Ovary (tissue), 9 donors: ENCODE measurements around the gene CFAP20DC. TPM values are rescaled to one million over a fixed set of nuclear protein-coding genes. Genes with fewer than 3 reads are reported as not detected.

ENCODE experiments used
- DNase-seq, 5 donors: peaks; one replicate each; pipeline ENCODE4 v3.0.0-alpha.2; 2019 to 2020
- H3K27ac ChIP-seq, 2 donors: fragments of 200-600 bp; one replicate each; pipeline versions ENCODE4 v1.5.1 to v1.8.0; 2019 to 2022
- H3K27me3 ChIP-seq: fragments of 200-600 bp; one replicate; pipeline ENCODE4 v1.8.0; 2022
- H3K36me3 ChIP-seq: fragments of 200-600 bp; sonication (generic); one replicate; pipeline ENCODE4 v1.5.1; 2019
- H3K4me1 ChIP-seq: one replicate; pipeline ENCODE4 v1.8.1; 2013; ENCODE audit warnings: mild to moderate bottlenecking, moderate library complexity; ENCODE audit not compliant: insufficient read depth
- H3K4me3 ChIP-seq: fragments of 200-600 bp; sonication (generic); one replicate; pipeline ENCODE4 v1.5.1; 2017
- H3K9me3 ChIP-seq, 2 donors: fragments of 200-600 bp in 1 of 2; sonication (generic) in 1 of 2; one replicate each; pipeline versions ENCODE4 v1.5.1 to v1.8.1; 2013 to 2019; ENCODE audit warnings: mild to moderate bottlenecking in 1 of 2, moderate library complexity in 1 of 2
- CTCF ChIP-seq, 3 donors: fragments of 450-650 bp in 2 of 3; fragments of 200-600 bp in 1 of 3; IDR thresholded peaks; one replicate each; pipeline versions ENCODE4 v1.5.1 to v1.8.0; 2016 to 2022; ENCODE audit warnings: antibody characterized with exemption in 3 of 3, mild to moderate bottlenecking in 1 of 3
- EP300 ChIP-seq: sonication (generic); formaldehyde crosslinking; IDR thresholded peaks from one replicate; pipeline ENCODE4 v1.6.1; 2017; ENCODE audit warnings: antibody characterized with exemption
- POLR2A ChIP-seq: fragments of 450-650 bp; IDR thresholded peaks from one replicate; pipeline ENCODE4 v1.6.1; 2017; ENCODE audit warnings: antibody characterized with exemption, mild to moderate bottlenecking, moderate library complexity
- WGBS, 3 donors: extraction: QIAGEN DNeasy Blood & Tissue Kit in 1 of 3; methylation state at CpG; one replicate each; pipeline versions ENCODE4 v1.1.5 to v1.1.7; 2013 to 2017; 5-methylcytosine and 5-hydroxymethylcytosine counted together
- intact Hi-C, 4 donors: fragments of 100-400 bp; cut with DNase I; formaldehyde crosslinking; loops; one replicate each; pipeline versions ENCODE4 v1.11.0 to v1.15.1; 2022 to 2023
- polyA plus RNA-seq, 2 donors: library from polyadenylated mRNA; stranded (reverse); fragments of 200-250 nt in 1 of 2; fragments of 350-450 nt in 1 of 2; fragmentation: Illumina TruSeq in 1 of 2; extraction: RNeasy Lipid Tissue Mini Kit (QIAGEN cat#74804) in 1 of 2; gene quantifications; one replicate each; pipeline ENCODE4 v1.2.3, GENCODE V29; 2013 to 2014
- total RNA-seq, 7 donors: library from RNA; depleted of rRNA in 2 of 7; stranded (reverse); fragments of >200 nt in 2 of 7; fragmentation: NEBNext Ultra II Directional in 3 of 7; extraction: Animal tissue kit (Norgen Biotek cat#: 25700) in 3 of 7; gene quantifications; one replicate each; pipeline versions ENCODE4 v1.1.0 to v1.2.4, GENCODE V29; 2016 to 2023
- donor health status: DM: no; HTN: no; CAD: no; lungs with moderate emphysema.
- donor health status: DM: no; HTN: no; CAD: no.
- donor health status: Bipolar disorder and iron deficiency.
- donor health status: DM: yes; HTN: yes; CAD: no.
- donor health status: DM: no; HTN: no; CAD: no.
- donor health status: DM: yes; HTN: yes; CAD: no.

Gene CFAP20DC
- total and polyA plus RNA-seq, 9 donors = 0.10 to 2.4 (median 0.47) TPM

- H3K9me3 ChIP-seq = no peaks in the 10 kb centered on the region
Observed at GRCh38 chr3:58772462-58772861, 277.4 kb downstream of the CFAP20DC start.

GRCh38 chr3:58769065-58769464, 280.8 kb downstream of the CFAP20DC start:
- TF ChIP-seq CTCF (IDR thresholded peaks at IDR 0.05) (no peak), POLR2A (no peak), EP300 (no peak)
- Histone ChIP-seq H3K4me3 (no peak overlapping the region), H3K9me3 (peaks cover 0 to 3% of the 10 kb centered on the region in 2 donors), H3K27me3 (no peaks in the 10 kb centered on the region), H3K36me3 (no peaks in the 10 kb centered on the region), H3K27ac (no peak overlapping the region), H3K4me1 (no peaks in the 10 kb centered on the region)
- no peak for DNase-seq
- 64 to 72% (median 72%) methylated on average over 4 of the region's 4 CpGs for WGBS, 3 donors
- intact Hi-C loops = no loop called here

More at GRCh38 chr3:58772462-58772861, 277.4 kb downstream of the CFAP20DC start:
- TF ChIP-seq EP300 (no peak), CTCF (IDR thresholded peaks at IDR 0.05) (no peak), POLR2A (no peak)
- no peak overlapping the region for H3K4me3 ChIP-seq
- H3K27ac ChIP-seq = no peak overlapping the region
- no peaks in the 10 kb centered on the region for H3K4me1 ChIP-seq
- no peaks in the 10 kb centered on the region for H3K27me3 ChIP-seq
- H3K36me3 ChIP-seq = no peaks in the 10 kb centered on the region
- no peak for DNase-seq
- intact Hi-C loops = no loop called here

- TF ChIP-seq EP300 (no peak), POLR2A (no peak), CTCF (IDR thresholded peaks at IDR 0.05) (no peak)
- no peak overlapping the region for H3K4me3 ChIP-seq
- intact Hi-C loops = no loop called here
Observed at GRCh38 chr3:58766587-58767282, 283.1 kb downstream of the CFAP20DC start.

GRCh38 chr3:58755150-58755549, 294.7 kb downstream of the CFAP20DC start:
- TF ChIP-seq CTCF (IDR thresholded peaks at IDR 0.05) (no peak), EP300 (no peak), POLR2A (no peak)
- Histone ChIP-seq H3K27ac (no peak overlapping the region), H3K4me3 (no peak overlapping the region), H3K9me3 (no peaks in the 10 kb centered on the region), H3K36me3 (no peaks in the 10 kb centered on the region), H3K27me3 (no peaks in the 10 kb centered on the region), H3K4me1 (no peaks in the 10 kb centered on the region)
- intact Hi-C loops = no loop called here
- no peak for DNase-seq
- 69 to 79% (median 71%) methylated on average over 2 of the region's 2 CpGs for WGBS, 3 donors

More at GRCh38 chr3:58766587-58767282, 283.1 kb downstream of the CFAP20DC start:
- 72 to 82% (median 77%) methylated on average over 9 of the region's 9 CpGs for WGBS, 3 donors
- no peak overlapping the region for H3K27ac ChIP-seq
- no peaks in the 10 kb centered on the region for H3K36me3 ChIP-seq
- peaks cover 0 to 3% of the 10 kb centered on the region in 2 donors for H3K9me3 ChIP-seq
- no peaks in the 10 kb centered on the region for H3K4me1 ChIP-seq
- H3K27me3 ChIP-seq = no peaks in the 10 kb centered on the region
- DNase-seq = no peak
